ENCODE results near the gene ACOX3.
A peak's percentile ranks its signal among the peaks of the same experiment; 100 is the strongest.
"Not testable (repeated sequence)": the region's sequence is repeated elsewhere in the genome, so short reads cannot be mapped to it uniquely, and the experiment has no call there.

The ACOX3 gene

DNA sequence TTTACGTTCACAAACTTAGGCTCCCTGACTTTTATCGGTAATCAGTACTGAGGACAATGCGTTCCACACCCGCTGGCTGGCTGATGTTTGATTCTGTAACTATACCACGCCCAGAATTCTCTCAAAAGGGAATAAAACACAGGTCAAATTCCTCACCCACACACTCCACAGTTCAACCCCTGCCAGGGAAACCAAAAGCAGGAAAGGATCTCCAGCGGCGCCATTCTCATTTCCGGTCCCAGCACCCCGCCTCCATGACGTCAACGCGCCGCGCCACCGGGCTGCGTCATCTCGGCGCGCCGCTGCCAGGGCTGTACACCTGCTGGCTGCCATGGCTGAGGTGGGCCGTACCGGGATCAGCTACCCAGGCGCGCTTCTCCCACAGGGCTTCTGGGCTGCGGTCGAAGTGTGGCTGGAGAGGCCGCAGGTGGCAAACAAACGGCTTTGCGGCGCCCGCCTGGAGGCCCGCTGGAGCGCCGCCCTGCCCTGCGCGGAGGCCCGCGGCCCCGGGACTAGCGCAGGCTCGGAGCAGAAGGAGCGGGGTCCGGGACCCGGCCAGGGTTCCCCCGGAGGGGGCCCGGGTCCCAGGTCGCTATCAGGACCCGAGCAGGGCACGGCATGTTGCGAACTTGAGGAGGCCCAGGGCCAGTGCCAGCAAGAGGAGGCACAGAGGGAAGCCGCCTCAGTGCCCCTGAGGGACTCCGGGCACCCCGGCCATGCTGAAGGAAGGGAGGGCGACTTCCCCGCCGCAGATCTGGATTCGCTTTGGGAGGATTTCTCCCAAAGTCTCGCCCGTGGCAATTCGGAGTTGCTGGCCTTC, at the start of gene ACOX3, which contains the start of gene TRMT44:
ACOX3 (minus strand) TSS at position 232 of the 820 bp plus-strand sequence. CDS start 24,202 bp downstream, outside the sequence.
TRMT44 (plus strand) TSS at position 286 of the 820 bp plus-strand sequence; CDS start at position 332, 46 bp downstream.
- peaks cover 4% of the 10 kb centered on the region for H3K27me3 Mint-ChIP-seq
- peak; percentile 93 for DNase-seq
- H3K36me3 Mint-ChIP-seq: peaks cover 19% of the 10 kb centered on the region
- peak within 1 kb of the TSS; percentile 95 for H3K27ac Mint-ChIP-seq
- peaks cover 74% of the 10 kb centered on the region for H3K4me1 Mint-ChIP-seq
- H3K4me3 Mint-ChIP-seq: peak within 1 kb of the TSS; percentile 90
- CTCF ChIA-PET: interaction anchor here (0.7 to 1.2 kb wide), 3 partner anchors 12 to 195 kb away, joined by 3 to 7 read pairs (median 3); no protein-coding TSS in a partner anchor
- H3K9me3 Mint-ChIP-seq: peaks cover 5% of the 10 kb centered on the region

DNA sequence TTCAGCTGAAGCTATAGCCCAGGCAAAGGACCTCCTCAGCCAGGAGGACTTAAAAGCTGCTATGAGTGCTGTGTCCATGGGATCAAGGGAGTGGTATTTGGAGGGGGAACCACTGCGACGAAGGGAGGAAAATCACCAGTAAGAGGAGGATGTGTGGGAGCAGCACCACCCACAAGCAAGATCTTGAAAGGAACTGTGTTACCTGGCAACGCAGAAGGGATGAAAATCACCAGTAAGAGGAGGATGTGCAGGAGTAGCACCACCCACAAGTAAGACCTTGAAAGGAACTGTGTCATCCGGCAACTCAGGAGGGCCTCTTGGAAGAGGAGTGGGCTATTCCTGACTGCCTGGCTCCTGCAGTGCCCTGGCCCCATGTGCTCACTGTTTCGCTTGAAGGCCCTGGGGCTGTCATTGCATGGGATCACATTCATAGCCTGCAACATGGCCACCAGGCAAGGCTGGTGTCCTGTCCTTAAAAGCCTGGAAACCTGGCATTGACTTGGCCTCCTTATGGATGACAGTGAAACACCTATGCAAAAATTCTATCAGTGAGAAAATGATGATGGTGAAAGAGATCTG, 48.4 kb upstream of the ACOX3 start:
- H3K9me3 Mint-ChIP-seq: no peaks in the 10 kb centered on the region
- no peak for DNase-seq
- no peak overlapping the region for H3K4me3 Mint-ChIP-seq
- no peaks in the 10 kb centered on the region for H3K27me3 Mint-ChIP-seq
- CTCF ChIA-PET: no interaction called here
- H3K27ac Mint-ChIP-seq: no peak overlapping the region
- no peaks in the 10 kb centered on the region for H3K4me1 Mint-ChIP-seq
- no peaks in the 10 kb centered on the region for H3K36me3 Mint-ChIP-seq

DNA sequence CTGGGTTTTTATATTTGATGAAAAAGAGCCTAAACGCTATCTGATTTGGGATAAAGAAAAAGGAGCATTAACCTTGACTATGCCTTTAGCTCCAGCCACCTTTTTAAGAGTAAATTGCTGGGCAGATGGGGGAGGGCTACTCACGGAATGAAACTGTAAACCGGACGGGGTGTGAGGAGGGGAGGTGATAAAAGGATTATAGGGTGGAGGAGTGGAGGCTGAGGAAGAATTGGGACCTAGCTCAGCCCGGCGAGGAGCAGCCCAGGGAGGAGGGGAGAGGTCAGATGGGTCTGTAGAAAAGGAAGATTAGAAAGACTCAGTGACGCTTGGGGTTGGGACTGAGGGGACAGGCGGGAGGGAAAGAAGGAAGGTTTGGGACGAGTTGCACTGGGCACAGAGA, 46.1 kb upstream of the ACOX3 start:
- H3K4me1 Mint-ChIP-seq, H3K27ac Mint-ChIP-seq, H3K4me3 Mint-ChIP-seq, H3K9me3 Mint-ChIP-seq, CTCF ChIA-PET, H3K36me3 Mint-ChIP-seq, H3K27me3 Mint-ChIP-seq, DNase-seq: not testable (repeated sequence)

DNA sequence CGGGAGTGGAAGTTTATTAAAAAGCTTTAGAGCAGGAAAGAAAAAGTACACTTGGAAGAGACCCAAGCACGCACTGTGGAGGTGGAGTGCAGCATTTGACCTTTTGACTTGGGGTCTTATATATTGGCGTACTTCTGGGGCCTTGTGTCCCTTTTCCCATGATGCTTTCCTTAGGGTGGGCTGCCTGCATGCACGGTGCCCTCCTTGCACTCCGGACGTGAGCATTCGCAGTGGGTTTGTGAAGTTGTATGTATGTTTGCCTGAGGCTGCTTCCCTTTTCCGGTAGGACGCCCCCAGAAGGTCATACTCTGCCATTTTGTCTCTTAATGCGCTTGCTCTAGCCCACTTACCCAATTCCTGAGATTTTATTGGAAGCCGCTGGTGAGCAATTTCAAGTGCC, 39.7 kb upstream of the ACOX3 start:
- no peak for DNase-seq
- H3K27me3 Mint-ChIP-seq: no peaks in the 10 kb centered on the region
- CTCF ChIA-PET: no interaction called here
- H3K4me3 Mint-ChIP-seq: no peak overlapping the region
- no peaks in the 10 kb centered on the region for H3K36me3 Mint-ChIP-seq
- no peaks in the 10 kb centered on the region for H3K9me3 Mint-ChIP-seq
- no peaks in the 10 kb centered on the region for H3K4me1 Mint-ChIP-seq
- no peak overlapping the region for H3K27ac Mint-ChIP-seq

DNA sequence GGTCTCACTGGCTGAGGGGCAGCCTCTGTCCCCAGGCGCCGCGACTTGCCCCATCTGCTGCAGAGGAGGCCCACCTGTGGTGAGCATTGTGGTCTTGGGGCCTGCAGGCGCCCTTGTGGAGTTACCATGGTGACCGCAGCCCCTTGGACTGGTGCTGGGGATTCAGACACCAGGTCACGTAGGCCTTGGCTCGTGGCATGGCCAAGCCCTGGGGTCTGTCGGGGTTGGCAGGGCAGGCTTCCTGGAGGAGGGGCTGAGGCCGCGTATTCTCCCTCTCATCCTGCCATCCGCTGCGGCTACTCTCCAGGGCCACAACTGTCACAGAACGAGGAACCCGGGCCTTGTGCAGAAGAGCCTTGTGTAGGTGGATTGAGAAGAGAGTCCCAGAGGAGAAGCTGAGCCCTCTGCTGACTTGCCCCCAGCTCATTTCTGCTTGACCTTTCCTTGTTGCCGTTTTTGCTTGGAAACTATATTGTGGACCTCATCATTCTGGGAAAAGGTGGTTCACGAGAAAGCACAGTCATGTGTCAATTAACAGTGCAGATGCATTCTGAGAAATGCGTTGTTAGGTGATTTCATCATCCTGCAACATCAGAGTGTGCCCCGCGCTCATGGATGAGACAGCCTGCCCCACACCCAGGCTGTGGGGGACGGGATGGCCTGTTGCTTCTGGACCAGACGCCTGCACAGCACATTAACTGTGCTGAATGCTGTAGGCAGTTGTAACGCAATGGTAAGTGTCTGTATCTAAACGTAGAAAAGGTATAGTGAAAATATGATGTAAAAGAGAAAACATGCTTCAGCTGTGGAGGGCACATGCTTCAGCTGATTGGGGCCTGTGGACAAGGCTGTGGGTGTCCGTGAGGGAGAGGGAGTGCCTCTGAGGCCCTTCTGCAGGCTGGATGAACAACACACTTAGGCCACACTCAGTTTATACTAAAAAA, 38.5 kb upstream of the ACOX3 start:
- DNase-seq: no peak
- Mint-ChIP-seq H3K27me3 (no peaks in the 10 kb centered on the region), H3K27ac (no peak overlapping the region), H3K4me1 (no peaks in the 10 kb centered on the region), H3K4me3 (no peak overlapping the region), H3K36me3 (no peaks in the 10 kb centered on the region), H3K9me3 (no peaks in the 10 kb centered on the region)
- CTCF ChIA-PET: interaction anchor here (0.6 kb wide), 1 partner anchor 116 kb away, joined by 3 read pairs; no protein-coding TSS in a partner anchor

DNA sequence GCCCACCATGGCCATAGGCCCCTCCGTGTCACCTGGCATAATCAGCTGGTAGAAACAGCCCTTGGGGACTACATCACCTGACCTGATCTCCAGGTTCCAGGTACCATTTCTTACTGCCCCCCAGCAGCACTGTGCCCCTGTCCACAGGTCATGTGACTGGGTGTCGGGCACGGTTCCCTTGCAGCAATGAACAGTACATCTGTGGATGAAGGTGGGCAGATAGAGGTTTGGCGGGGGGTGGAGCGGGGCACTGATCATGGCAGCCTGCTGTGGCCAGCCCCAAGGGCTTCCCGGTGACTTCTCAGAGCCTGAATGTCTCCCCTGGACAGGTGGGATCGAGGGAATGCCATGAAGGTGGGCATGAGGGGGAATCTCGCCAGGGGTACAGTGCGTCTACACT, 37.8 kb upstream of the ACOX3 start:
- CTCF ChIA-PET: interaction anchor here (0.6 kb wide), 1 partner anchor 116 kb away, joined by 3 read pairs; no protein-coding TSS in a partner anchor
- Mint-ChIP-seq H3K4me3 (no peak overlapping the region), H3K9me3 (no peaks in the 10 kb centered on the region), H3K27ac (no peak overlapping the region), H3K36me3 (no peaks in the 10 kb centered on the region), H3K4me1 (no peaks in the 10 kb centered on the region), H3K27me3 (no peaks in the 10 kb centered on the region)
- no peak for DNase-seq

DNA sequence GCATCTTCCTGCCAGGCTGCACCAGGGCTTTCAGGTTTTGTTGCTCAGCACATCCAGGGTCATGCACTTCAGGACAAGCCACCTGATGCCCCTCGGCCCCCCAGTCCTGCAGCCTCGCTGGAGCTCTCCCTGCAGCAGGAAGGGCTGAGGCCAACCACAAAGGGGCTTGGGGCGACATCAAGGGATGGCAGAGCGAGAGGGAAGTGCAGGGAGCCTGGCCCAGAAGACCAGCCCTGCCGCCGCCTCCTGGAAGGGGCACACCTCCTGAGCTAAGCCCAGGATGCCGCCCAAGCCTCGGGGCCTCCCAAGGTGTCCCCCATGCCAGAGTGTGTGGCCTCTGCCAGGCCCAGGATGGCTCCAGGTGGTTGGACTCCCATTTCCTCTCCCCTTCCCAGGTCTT, 37.2 kb upstream of the ACOX3 start:
- H3K4me1 Mint-ChIP-seq: no peaks in the 10 kb centered on the region
- H3K9me3 Mint-ChIP-seq: no peaks in the 10 kb centered on the region
- H3K27me3 Mint-ChIP-seq: no peaks in the 10 kb centered on the region
- CTCF ChIA-PET: no interaction called here
- no peak overlapping the region for H3K27ac Mint-ChIP-seq
- H3K36me3 Mint-ChIP-seq: no peaks in the 10 kb centered on the region
- no peak overlapping the region for H3K4me3 Mint-ChIP-seq
- DNase-seq: no peak

DNA sequence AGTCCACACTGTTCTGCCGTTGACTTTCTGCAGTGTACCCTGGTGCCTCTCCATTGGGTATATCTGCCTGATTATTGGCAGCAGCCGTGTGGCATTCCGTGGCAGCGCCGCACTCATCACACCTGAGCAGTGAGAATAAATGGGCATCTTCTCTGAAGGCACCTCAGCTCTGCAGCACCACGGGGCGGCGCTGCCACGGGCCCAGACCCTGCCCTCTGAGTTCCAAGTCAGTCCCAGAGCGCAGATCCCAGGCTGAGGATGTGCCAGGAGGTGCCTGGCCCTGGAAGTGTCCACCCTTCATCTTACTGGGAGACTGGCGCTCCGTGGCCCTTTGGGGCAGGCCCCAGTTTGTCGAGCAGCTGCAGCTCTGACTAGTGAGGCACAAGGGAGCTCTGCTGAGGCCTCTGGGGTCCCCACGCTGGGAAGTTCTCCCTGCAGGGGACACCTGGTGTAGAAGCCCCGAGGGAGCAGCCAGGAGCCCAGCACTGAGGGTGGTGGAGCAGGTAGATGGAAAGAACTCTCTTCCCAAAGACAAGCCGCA, 36.6 kb upstream of the ACOX3 start:
- CTCF ChIA-PET: no interaction called here
- Mint-ChIP-seq H3K36me3 (no peaks in the 10 kb centered on the region), H3K4me1 (no peaks in the 10 kb centered on the region), H3K27me3 (no peaks in the 10 kb centered on the region), H3K27ac (no peak overlapping the region), H3K4me3 (no peak overlapping the region), H3K9me3 (no peaks in the 10 kb centered on the region)
- DNase-seq: no peak

DNA sequence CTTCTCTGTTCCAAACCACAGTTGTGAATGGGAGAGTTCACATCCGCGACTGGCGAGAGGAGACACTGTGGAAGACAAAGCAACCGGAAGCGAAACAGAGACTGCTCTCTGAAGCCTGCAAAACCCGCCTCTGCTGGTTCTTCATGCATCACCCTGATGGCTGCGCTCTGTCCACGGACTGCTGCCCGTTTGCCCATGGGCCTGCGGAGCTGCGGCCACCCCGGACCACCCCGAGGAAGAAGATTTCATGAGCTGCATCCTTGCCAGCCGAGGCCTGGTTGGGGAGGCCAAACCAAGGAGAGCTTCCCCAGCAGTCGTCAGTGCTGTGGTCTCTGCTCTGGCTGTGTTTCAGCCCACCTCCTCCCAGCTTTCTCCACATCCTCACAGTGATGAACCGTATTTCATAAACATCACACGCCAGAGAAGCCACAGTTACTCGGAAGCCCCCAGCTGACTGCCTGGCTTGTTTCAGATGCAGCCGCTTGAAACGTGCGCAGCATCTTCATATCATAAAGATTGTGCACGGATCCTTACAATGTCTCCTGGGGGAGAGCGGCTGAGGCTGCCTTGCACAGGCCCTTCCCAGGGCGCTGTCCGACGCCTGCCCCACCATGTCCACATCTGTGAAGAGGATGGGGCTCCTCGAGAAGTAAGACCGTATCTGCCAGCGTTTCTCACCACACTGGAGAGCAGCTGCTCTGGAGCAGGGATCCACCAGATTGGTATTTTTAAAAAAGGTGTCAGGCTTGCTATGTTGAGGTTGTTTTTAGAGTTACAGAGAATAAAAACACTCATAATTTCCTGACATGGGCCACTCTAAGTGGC, 35.4 kb upstream of the ACOX3 start:
- no peak overlapping the region for H3K27ac Mint-ChIP-seq
- no peaks in the 10 kb centered on the region for H3K36me3 Mint-ChIP-seq
- no peaks in the 10 kb centered on the region for H3K27me3 Mint-ChIP-seq
- no peaks in the 10 kb centered on the region for H3K4me1 Mint-ChIP-seq
- CTCF ChIA-PET: no interaction called here
- no peak overlapping the region for H3K4me3 Mint-ChIP-seq
- DNase-seq: no peak
- no peaks in the 10 kb centered on the region for H3K9me3 Mint-ChIP-seq

DNA sequence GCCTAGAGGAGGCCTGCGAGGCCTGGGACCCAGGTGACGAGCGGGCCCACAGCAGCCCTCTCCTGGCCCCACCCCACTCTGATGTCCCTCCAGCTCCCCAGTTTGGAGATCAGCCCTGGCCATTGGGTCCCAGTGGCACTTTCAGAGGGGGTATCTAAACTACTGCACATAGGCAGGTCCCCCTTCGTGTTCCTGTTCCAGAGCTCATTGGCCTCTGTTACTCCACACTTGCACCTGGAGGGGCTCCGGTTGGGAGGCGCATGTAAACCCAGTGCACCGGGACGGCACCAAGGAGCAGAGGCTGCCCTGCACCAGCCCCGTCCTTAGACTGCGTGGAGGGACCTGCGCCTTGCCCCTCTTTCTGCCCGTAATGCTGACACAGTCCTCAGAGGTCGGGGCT, 34.3 kb upstream of the ACOX3 start:
- DNase-seq: no peak
- CTCF ChIA-PET: no interaction called here
- Mint-ChIP-seq H3K36me3 (no peaks in the 10 kb centered on the region), H3K4me1 (no peaks in the 10 kb centered on the region), H3K27me3 (no peaks in the 10 kb centered on the region), H3K4me3 (no peak overlapping the region), H3K27ac (no peak overlapping the region), H3K9me3 (no peaks in the 10 kb centered on the region)

DNA sequence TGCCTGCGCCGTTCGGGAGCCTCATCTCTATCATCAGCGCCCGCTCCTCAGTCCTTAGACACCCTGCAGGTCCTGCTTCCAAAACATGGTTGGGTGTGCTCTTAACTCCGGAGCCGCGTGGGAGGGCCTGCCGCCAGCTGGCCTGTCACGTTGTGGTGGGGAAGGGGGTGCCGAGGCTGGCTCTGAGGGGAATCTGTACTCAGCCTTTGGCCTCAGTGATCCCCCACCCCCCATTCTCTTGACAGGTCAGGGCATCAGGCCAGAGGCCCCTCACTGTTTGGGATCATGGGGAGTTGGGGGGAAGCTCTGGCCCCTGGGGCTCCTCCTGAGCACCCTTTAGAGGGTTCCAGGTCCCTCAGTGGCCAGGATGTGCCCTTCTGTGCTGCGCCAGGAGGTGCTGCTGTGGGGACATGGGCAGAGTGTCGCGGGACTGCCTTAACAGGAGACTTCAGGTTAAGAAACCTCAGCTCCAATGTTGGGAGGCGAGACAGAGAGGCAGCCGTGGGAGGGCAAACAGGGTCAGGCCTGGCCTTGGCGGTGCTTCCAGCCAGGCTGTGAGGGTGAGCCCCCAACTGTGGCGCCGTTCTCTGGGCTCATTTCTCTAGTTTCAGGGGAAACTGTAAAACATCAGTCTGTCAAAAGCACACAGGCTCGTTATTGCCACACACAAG, 33.5 kb upstream of the ACOX3 start:
- no peaks in the 10 kb centered on the region for H3K27me3 Mint-ChIP-seq
- no peaks in the 10 kb centered on the region for H3K4me1 Mint-ChIP-seq
- no peak overlapping the region for H3K4me3 Mint-ChIP-seq
- no peak overlapping the region for H3K27ac Mint-ChIP-seq
- H3K36me3 Mint-ChIP-seq: peaks cover 2% of the 10 kb centered on the region
- CTCF ChIA-PET: interaction anchor here (0.6 kb wide), 1 partner anchor 416 kb away, joined by 3 read pairs; no protein-coding TSS in a partner anchor
- no peaks in the 10 kb centered on the region for H3K9me3 Mint-ChIP-seq
- no peak for DNase-seq

DNA sequence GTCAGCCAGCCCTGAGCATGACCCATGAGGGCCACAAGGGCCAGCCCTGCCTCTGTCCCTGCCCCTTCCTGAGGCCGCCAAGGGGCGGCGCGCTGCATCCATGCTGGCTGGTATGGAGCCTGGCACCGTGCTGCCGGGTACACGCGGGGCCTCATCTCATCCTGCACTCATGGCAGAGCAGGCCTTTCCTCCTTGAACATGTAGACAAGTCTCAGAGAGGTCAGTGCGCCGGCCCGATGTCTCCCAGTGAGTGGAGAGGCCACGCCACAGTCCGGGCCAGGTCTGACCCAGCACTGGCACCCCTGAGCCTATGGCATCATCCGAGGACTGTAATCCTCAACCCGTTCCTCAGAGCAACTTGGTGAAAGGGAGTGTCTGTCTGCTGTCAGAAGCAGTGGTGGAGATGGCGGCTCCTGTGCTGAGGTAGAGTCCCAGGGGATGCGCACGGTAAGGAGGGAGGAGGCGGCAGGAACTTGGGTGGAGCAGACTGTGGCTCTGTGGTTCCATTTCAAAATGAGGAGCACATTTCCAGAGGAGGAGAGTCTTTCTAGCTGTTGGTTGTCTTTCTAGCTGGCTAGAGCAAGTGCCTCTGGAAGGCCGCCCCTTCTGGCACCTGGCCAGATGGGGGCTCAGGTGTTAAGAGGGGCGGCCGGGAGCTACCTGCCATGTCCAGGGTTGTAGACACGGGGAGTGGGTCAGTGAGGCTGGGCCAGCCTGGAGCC, 32.8 kb upstream of the ACOX3 start:
- no peaks in the 10 kb centered on the region for H3K9me3 Mint-ChIP-seq
- H3K27ac Mint-ChIP-seq: no peak overlapping the region
- CTCF ChIA-PET: interaction anchor here (0.6 kb wide), 1 partner anchor 416 kb away, joined by 3 read pairs; no protein-coding TSS in a partner anchor
- H3K27me3 Mint-ChIP-seq: no peaks in the 10 kb centered on the region
- H3K36me3 Mint-ChIP-seq: peaks cover 2% of the 10 kb centered on the region
- H3K4me3 Mint-ChIP-seq: no peak overlapping the region
- no peaks in the 10 kb centered on the region for H3K4me1 Mint-ChIP-seq
- DNase-seq: no peak

Data from activated naive CD4-positive, alpha-beta T cell treated with anti-CD3 and anti-CD28 coated beads, Interleukin-2, amount 10 ng/mL, durations not matched to agents 7 days and 5 days (primary cell).